GM19023 (cell line): Measurements from ENCODE around the gene TCF12.

Source experiments
- ATAC-seq: cut with Tn5 transposase; IDR thresholded peaks from one replicate; pipeline ENCODE4 v1.9.1; 2021; ENCODE audit warnings: mild to moderate bottlenecking, moderate library complexity; ENCODE audit not compliant: unreplicated experiment

TCF12 gene

GRCh38 chr15:57309856-57310760, 391.7 kb downstream of the TCF12 start:
- no peak for ATAC-seq

- no peak for ATAC-seq
Observed at GRCh38 chr15:57310876-57311275, 392.4 kb downstream of the TCF12 start.

GRCh38 chr15:57312006-57312317, 393.5 kb downstream of the TCF12 start:
- no peak for ATAC-seq

- ATAC-seq, result no peak
Observed at GRCh38 chr15:57312318-57313133, 394.1 kb downstream of the TCF12 start.

GRCh38 chr15:57313134-57313483, 394.7 kb downstream of the TCF12 start:
- no peak for ATAC-seq

- no peak for ATAC-seq
Observed at GRCh38 chr15:57314221-57314620, 395.8 kb downstream of the TCF12 start.

GRCh38 chr15:57316451-57316850, 398.0 kb downstream of the TCF12 start:
- no peak for ATAC-seq

- no peak for ATAC-seq
Observed at GRCh38 chr15:57319226-57319918, 400.9 kb downstream of the TCF12 start.

GRCh38 chr15:57319919-57320560, 401.6 kb downstream of the TCF12 start:
- ATAC-seq, result no peak

GRCh38 chr15:57320631-57321220, 402.3 kb downstream of the TCF12 start:
- no peak for ATAC-seq

- no peak for ATAC-seq
Observed at GRCh38 chr15:57321485-57321884, 403.0 kb downstream of the TCF12 start.

GRCh38 chr15:57321973-57322601, 403.6 kb downstream of the TCF12 start:
- ATAC-seq, result no peak

GRCh38 chr15:57322602-57323250, 404.3 kb downstream of the TCF12 start:
- no peak for ATAC-seq

GRCh38 chr15:57323299-57323805, 404.9 kb downstream of the TCF12 start:
- no peak for ATAC-seq

- ATAC-seq, result no peak
Observed at GRCh38 chr15:57323806-57324589, 405.6 kb downstream of the TCF12 start.

GRCh38 chr15:57324590-57324890, 406.1 kb downstream of the TCF12 start:
- no peak for ATAC-seq

GRCh38 chr15:57324944-57325679, 406.7 kb downstream of the TCF12 start:
- no peak for ATAC-seq

GRCh38 chr15:57326196-57326595, 407.8 kb downstream of the TCF12 start:
- no peak for ATAC-seq
